NB4 (cell line): ENCODE measurements around the gene GALNT2.

ENCODE experiments used
- CTCF ChIP-seq: IDR thresholded peaks from one replicate; pipeline ENCODE4 v1.5.1; 2012; ENCODE audit warnings: low read depth, low read length
- MYC ChIP-seq: IDR thresholded peaks from 2 replicates; pipeline ENCODE4 v1.6.1; 2011; ENCODE audit warnings: low read depth, low read length
- POLR2A ChIP-seq: IDR thresholded peaks from 2 replicates; pipeline ENCODE4 v1.6.1; 2011; ENCODE audit warnings: mild to moderate bottlenecking; ENCODE audit not compliant: insufficient read length; ENCODE audit errors: extremely low read depth
- TF ChIP-seq, protein P1 (sequence below): IDR thresholded peaks from 2 replicates; pipeline ENCODE4 v1.6.1; 2011; ENCODE audit warnings: low read depth, low read length

DNA sequence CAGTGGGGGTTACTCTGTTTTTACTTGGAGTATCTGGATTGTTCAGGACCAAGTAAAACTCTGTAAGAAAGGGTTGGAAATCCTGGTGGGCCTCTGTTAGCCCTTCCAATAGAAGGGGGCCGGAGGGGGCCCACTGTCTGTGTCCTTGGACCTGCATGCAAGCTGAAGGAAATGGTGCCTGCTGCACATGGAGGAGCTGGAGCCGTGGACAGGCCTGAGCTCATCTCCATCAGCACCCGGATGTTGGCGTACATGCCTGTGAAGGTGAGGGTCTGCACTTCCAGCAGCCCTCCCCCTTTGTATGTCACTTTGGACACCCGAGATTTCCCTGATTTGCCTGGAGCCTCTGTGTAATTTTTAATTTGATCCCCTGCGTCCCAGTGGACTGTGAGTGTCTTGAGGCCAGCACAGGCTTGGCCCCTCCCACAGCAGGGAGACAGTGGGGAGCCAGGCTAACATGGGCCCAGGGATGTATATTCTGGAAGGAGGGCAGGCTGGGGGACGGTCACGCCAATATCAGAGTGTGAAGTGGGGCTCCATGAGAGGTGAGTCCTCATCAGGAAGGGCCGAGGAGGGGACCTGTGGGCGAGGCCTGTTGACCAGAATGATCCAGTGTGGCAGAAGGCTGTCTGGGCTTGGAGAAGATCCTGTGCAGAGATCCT is 16.8 kb downstream of the GALNT2 start:
- TF ChIP-seq CTCF (no peak), MYC (no peak), POLR2A (no peak)
- TF ChIP-seq, protein P1, sequence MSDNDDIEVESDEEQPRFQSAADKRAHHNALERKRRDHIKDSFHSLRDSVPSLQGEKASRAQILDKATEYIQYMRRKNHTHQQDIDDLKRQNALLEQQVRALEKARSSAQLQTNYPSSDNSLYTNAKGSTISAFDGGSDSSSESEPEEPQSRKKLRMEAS, result no peak
